Measurements from ENCODE around the gene TSC2. TPM values are rescaled to one million over a fixed set of nuclear protein-coding genes. Genes with fewer than 3 reads are reported as not detected.

The TSC2 gene
- polyA plus RNA-seq, 1 donor, result 85.9 TPM

GRCh38 chr16:2043667-2044451, 3.9 kb upstream of the TSC2 start:
- Histone ChIP-seq H3K27ac (ENCODE audit: low read length) (no peak overlapping the region), H3K36me3 (ENCODE audit: control insufficient read depth, insufficient read depth, low read length) (peaks cover 18% of the 10 kb centered on the region), H3K4me3 (ENCODE audit: low read length) (no peak overlapping the region), H3K27me3 (ENCODE audit: control insufficient read depth, insufficient read depth, low read length) (no peaks in the 10 kb centered on the region), H3K4me1 (ENCODE audit: control insufficient read depth, insufficient read depth, low read length) (peaks cover 31% of the 10 kb centered on the region), H3K9me3 (ENCODE audit: control insufficient read depth, low read depth, low read length) (no peaks in the 10 kb centered on the region)
- no CpG with 5 or more reads among the region's 26 CpGs for WGBS (ENCODE audit: insufficient coverage, low lambda C conversion rate)
- no peak for DNase-seq

- Histone ChIP-seq H3K36me3 (ENCODE audit: control insufficient read depth, insufficient read depth, low read length) (peaks cover 18% of the 10 kb centered on the region), H3K4me1 (ENCODE audit: control insufficient read depth, insufficient read depth, low read length) (peaks cover 25% of the 10 kb centered on the region), H3K9me3 (ENCODE audit: control insufficient read depth, low read depth, low read length) (no peaks in the 10 kb centered on the region), H3K4me3 (ENCODE audit: low read length) (no peak overlapping the region), H3K27me3 (ENCODE audit: control insufficient read depth, insufficient read depth, low read length) (no peaks in the 10 kb centered on the region), H3K27ac (ENCODE audit: low read length) (no peak overlapping the region)
- DNase-seq, result no peak
- no CpG with 5 or more reads among the region's 22 CpGs for WGBS (ENCODE audit: insufficient coverage, low lambda C conversion rate)
Observed at GRCh38 chr16:2044541-2044940, 3.2 kb upstream of the TSC2 start.

DNA sequence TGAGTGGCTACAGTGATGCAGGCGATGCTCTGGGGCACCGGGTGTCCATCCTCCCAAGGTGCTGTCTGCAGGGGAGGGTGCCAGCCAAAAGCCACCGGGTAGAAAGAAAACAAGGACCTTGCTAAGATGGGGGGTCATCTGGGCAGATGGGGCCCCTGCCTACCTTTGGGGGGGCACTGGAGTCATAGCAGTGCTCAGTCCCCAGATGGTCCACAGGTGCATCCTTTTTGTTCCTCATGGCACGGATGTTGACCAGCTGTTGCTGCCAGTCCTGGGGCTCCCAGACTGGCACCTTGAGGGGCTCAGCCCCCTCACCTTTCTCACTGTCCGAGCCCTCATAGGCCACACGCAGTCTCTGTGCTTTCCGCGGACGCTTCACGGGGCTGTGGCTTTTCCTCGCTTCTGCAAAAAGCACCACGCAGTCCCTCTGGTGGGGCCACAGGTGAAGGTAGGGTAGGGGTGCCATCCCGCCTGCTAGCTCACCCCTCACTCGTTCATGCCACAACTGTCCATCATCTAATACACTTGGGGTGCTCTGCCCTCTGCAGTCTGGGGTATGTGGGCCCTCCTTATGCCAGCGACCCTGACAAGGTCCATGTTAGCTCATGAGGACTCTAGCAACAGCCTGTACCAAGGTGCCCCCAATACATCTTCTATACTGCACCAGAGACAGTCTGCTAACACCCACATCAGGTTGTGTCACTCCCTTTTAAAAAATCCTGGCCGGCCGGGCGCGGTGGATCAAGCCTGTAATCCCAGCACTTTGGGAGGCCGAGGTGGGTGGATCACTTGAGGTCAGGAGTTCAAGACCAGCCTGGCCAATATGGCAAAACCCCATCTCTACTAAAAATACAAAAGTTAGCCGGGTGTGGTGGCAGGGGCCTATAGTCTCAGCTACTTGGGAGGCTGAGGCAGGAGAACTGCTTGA, 1.6 kb upstream of the TSC2 start:
- no peak overlapping the region for H3K27ac ChIP-seq (ENCODE audit: low read length)
- H3K9me3 ChIP-seq (ENCODE audit: control insufficient read depth, low read depth, low read length), result no peaks in the 10 kb centered on the region
- no peaks in the 10 kb centered on the region for H3K27me3 ChIP-seq (ENCODE audit: control insufficient read depth, insufficient read depth, low read length)
- peaks cover 26% of the 10 kb centered on the region for H3K36me3 ChIP-seq (ENCODE audit: control insufficient read depth, insufficient read depth, low read length)
- peaks cover 15% of the 10 kb centered on the region for H3K4me1 ChIP-seq (ENCODE audit: control insufficient read depth, insufficient read depth, low read length)
- no peak overlapping the region for H3K4me3 ChIP-seq (ENCODE audit: low read length)
- no CpG with 5 or more reads among the region's 21 CpGs for WGBS (ENCODE audit: insufficient coverage, low lambda C conversion rate)
- no peak for DNase-seq

DNA sequence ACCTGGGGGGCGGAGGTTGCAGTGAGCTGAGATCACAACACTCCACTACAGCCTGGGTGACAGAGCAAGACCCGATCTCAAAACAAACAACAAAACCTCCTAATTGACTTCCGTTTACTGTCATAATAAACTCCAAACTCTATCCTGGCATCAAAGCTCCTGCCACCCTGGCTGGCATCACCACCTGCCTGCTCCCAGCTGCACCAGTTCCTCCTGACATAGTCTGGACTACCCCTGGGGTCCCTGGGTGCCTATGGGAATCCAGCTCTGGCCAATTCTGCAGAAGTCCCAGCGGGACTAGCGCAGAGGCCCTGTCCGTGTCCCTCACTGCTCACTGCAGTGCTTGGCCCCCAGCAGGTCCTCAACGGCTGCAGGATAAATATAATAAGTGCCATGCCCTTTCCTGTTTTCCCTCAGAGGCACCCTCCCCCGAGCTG, 874 bp upstream of the TSC2 start:
- Histone ChIP-seq H3K9me3 (ENCODE audit: control insufficient read depth, low read depth, low read length) (no peaks in the 10 kb centered on the region), H3K27me3 (ENCODE audit: control insufficient read depth, insufficient read depth, low read length) (no peaks in the 10 kb centered on the region), H3K36me3 (ENCODE audit: control insufficient read depth, insufficient read depth, low read length) (peaks cover 31% of the 10 kb centered on the region), H3K27ac (ENCODE audit: low read length) (peak overlapping the region; percentile 51), H3K4me3 (ENCODE audit: low read length) (peak overlapping the region; percentile 75), H3K4me1 (ENCODE audit: control insufficient read depth, insufficient read depth, low read length) (peaks cover 13% of the 10 kb centered on the region)
- WGBS (ENCODE audit: insufficient coverage, low lambda C conversion rate), result no CpG with 5 or more reads among the region's 8 CpGs
- no peak for DNase-seq

DNA sequence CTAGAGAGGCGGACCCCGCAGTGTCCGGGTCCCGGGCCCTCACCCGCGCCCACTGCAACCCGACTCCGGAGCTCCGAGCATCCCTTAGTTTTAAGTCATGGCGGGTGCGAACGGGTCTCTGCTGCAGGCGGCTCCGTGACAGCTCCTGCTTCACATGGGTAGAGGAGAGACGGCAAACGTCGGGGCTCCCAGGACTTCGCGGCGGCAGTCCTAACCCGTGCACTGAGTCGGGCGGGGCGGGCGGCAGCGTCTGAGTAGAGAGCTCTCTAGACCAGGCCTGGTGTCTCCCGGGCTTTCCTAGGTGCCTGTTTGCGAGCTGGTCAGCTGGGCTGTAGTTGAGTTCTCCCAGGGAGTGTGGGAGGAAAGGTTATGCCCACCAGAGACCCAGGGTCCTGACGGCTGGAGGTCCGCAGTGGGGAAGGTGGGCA, 345 bp downstream of the TSC2 start:
- DNase-seq, result no peak
- H3K36me3 ChIP-seq (ENCODE audit: control insufficient read depth, insufficient read depth, low read length), result peaks cover 39% of the 10 kb centered on the region

GRCh38 chr16:2053211-2053610, 5.4 kb downstream of the TSC2 start:
- Histone ChIP-seq H3K27ac (ENCODE audit: low read length) (no peak overlapping the region), H3K9me3 (ENCODE audit: control insufficient read depth, low read depth, low read length) (no peaks in the 10 kb centered on the region), H3K4me3 (ENCODE audit: low read length) (no peak overlapping the region), H3K36me3 (ENCODE audit: control insufficient read depth, insufficient read depth, low read length) (peaks cover 68% of the 10 kb centered on the region), H3K4me1 (ENCODE audit: control insufficient read depth, insufficient read depth, low read length) (peaks cover 3% of the 10 kb centered on the region), H3K27me3 (ENCODE audit: control insufficient read depth, insufficient read depth, low read length) (no peaks in the 10 kb centered on the region)
- no peak for DNase-seq
- WGBS (ENCODE audit: insufficient coverage, low lambda C conversion rate), result no CpG with 5 or more reads among the region's 21 CpGs

More for the DNA sequence above, 345 bp downstream of the TSC2 start:
- Histone ChIP-seq H3K9me3 (ENCODE audit: control insufficient read depth, low read depth, low read length) (no peaks in the 10 kb centered on the region), H3K4me1 (ENCODE audit: control insufficient read depth, insufficient read depth, low read length) (peaks cover 8% of the 10 kb centered on the region), H3K27ac (ENCODE audit: low read length) (no peak overlapping the region), H3K4me3 (ENCODE audit: low read length) (peak overlapping the region; percentile 85), H3K27me3 (ENCODE audit: control insufficient read depth, insufficient read depth, low read length) (no peaks in the 10 kb centered on the region)
- WGBS (ENCODE audit: insufficient coverage, low lambda C conversion rate), result no CpG with 5 or more reads among the region's 30 CpGs

DNA sequence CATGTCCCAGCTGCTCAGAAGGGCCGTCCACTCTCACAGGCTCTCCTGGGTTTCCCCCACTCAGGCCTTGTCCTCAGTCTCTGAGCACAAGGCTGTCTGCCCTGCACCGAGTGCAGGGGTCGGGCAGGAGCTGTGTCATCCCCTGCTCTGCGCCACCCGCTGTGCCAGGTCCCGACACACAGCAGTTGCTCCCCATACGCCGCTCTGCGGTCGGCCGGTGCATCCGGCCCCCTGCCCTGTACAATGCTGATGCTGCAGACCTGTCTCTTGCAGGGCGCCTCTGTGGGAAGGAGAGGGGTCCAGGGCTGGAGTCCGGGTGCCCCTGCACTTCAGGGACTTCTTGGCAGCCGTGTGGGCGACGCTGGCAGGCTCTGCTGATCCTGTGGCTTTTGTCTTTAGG, 6.1 kb downstream of the TSC2 start:
- Histone ChIP-seq H3K36me3 (ENCODE audit: control insufficient read depth, insufficient read depth, low read length) (peaks cover 75% of the 10 kb centered on the region), H3K9me3 (ENCODE audit: control insufficient read depth, low read depth, low read length) (no peaks in the 10 kb centered on the region), H3K4me1 (ENCODE audit: control insufficient read depth, insufficient read depth, low read length) (no peaks in the 10 kb centered on the region), H3K27me3 (ENCODE audit: control insufficient read depth, insufficient read depth, low read length) (no peaks in the 10 kb centered on the region), H3K27ac (ENCODE audit: low read length) (no peak overlapping the region), H3K4me3 (ENCODE audit: low read length) (no peak overlapping the region)
- no CpG with 5 or more reads among the region's 17 CpGs for WGBS (ENCODE audit: insufficient coverage, low lambda C conversion rate)
- no peak for DNase-seq

DNA sequence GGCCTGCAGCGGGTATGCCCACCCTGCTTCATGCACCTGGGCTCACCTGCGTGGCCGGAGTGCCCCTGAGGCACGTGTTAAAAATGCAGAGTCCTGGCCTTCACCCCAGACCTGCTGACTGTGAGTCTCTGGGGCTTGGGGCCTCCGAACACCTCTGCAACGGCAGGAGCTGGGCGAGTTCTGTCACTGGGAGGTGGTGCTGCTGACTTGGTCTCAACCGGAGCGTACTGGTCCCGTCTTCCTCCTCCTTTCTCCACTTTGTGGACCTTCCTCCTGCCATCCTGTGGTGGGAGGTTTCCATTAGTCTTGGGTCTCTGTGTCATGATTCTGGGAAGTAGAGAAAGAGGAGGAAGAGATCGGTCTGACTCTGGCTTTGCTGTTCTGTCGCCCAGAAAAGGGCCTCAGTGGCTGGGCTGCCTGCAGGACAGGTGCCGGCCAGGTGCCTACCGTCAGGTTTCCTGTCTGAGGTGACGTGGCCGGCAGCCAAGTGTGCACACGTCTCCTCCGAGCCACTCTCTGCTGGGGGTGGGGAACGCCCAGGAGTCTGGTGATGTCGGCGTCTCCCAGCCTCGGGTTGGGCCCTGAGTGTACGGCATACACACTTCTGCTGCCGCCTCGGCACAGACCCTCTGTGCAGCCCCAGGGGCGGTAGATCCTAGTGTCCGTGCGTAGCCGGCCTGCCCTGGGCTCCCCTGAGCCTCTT, 6.9 kb downstream of the TSC2 start:
- Histone ChIP-seq H3K9me3 (ENCODE audit: control insufficient read depth, low read depth, low read length) (no peaks in the 10 kb centered on the region), H3K27ac (ENCODE audit: low read length) (no peak overlapping the region), H3K4me3 (ENCODE audit: low read length) (no peak overlapping the region), H3K4me1 (ENCODE audit: control insufficient read depth, insufficient read depth, low read length) (no peaks in the 10 kb centered on the region), H3K36me3 (ENCODE audit: control insufficient read depth, insufficient read depth, low read length) (peaks cover 75% of the 10 kb centered on the region), H3K27me3 (ENCODE audit: control insufficient read depth, insufficient read depth, low read length) (no peaks in the 10 kb centered on the region)
- no peak for DNase-seq
- no CpG with 5 or more reads among the region's 29 CpGs for WGBS (ENCODE audit: insufficient coverage, low lambda C conversion rate)

GRCh38 chr16:2056077-2056476, 8.3 kb downstream of the TSC2 start:
- DNase-seq, result no peak
- WGBS (ENCODE audit: insufficient coverage, low lambda C conversion rate), result no CpG with 5 or more reads among the region's 15 CpGs
- H3K36me3 ChIP-seq (ENCODE audit: control insufficient read depth, insufficient read depth, low read length), result peaks cover 79% of the 10 kb centered on the region

More at GRCh38 chr16:2056077-2056476, 8.3 kb downstream of the TSC2 start:
- Histone ChIP-seq H3K27ac (ENCODE audit: low read length) (no peak overlapping the region), H3K4me1 (ENCODE audit: control insufficient read depth, insufficient read depth, low read length) (no peaks in the 10 kb centered on the region), H3K27me3 (ENCODE audit: control insufficient read depth, insufficient read depth, low read length) (no peaks in the 10 kb centered on the region), H3K9me3 (ENCODE audit: control insufficient read depth, low read depth, low read length) (no peaks in the 10 kb centered on the region), H3K4me3 (ENCODE audit: low read length) (no peak overlapping the region)

Measured in large intestine (tissue), 3 donors.